Fibroblast of pulmonary artery (primary cell): Measurements from ENCODE around the gene RPS6KL1.

Source experiments
- DNase-seq: peaks from one replicate; pipeline ENCODE4 v3.0.0-alpha.2; 2010; ENCODE audit warnings: low read depth
- H3K4me3 ChIP-seq: replicated peaks from 2 replicates; pipeline ENCODE4 v1.5.1; 2011; ENCODE audit warnings: low read depth, mild to moderate bottlenecking, control low read depth, low read length, moderate library complexity
- TF ChIP-seq, protein P1 (sequence below): IDR thresholded peaks from 2 replicates; pipeline ENCODE4 v1.5.1; 2011; ENCODE audit warnings: mild to moderate bottlenecking, control low read depth, low read length, inconsistent platforms; ENCODE audit errors: missing control alignments

Gene RPS6KL1

DNA sequence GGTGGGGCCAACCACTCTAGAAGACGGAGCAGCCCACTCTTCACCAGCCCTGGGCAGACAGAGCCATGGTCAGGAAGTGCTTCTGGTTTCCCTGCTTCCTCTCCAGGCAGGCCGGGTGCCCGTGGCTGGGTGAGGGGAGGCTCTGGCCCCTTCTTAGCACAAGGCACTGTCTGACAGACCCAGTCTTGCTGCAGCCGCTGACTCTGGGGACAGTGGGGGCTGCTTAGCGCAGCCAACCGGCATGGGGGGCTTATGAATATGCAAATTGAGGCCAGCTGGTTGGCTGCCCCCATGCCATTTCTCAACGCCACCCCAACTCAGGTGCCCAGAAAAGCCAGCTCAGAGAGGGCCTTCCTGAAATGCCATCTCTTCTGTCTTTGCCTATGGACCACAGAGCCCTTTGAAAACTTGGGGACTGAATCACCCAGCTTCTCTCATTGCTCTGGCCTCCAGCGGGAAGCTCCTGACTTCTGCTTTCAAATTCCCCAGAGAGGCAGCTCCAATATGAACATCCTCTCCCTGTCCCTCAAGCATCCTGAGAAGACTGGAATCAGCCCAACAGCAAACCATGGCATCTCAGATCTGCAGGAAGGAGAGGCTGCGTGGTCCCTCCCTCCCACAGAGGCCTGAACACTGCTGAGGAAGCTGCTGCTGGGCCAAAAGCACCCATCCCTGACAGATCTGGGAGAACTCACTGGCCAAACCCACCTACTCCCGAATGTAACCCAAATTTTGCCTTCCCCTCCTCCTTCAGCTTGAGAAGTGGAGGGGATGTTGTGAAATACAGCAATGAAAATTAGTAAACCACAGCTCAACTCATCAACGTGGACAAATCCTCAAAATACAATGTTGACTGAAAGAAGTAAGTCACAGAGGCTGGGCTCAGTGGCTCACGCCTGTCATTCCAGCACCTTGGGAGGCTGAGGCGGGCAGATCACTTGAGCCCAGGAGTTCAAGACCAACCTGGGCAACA is 46.8 kb downstream of the RPS6KL1 start, which contains the start of gene PROX2:
Gene PROX2, minus strand, starts transcription at position 205 of the 973 bp plus-strand sequence. CDS start 12,311 bp downstream, outside the sequence.
- H3K4me3 ChIP-seq, result no peak within 1 kb of the TSS
- DNase-seq, result no peak
- TF ChIP-seq, protein P1, sequence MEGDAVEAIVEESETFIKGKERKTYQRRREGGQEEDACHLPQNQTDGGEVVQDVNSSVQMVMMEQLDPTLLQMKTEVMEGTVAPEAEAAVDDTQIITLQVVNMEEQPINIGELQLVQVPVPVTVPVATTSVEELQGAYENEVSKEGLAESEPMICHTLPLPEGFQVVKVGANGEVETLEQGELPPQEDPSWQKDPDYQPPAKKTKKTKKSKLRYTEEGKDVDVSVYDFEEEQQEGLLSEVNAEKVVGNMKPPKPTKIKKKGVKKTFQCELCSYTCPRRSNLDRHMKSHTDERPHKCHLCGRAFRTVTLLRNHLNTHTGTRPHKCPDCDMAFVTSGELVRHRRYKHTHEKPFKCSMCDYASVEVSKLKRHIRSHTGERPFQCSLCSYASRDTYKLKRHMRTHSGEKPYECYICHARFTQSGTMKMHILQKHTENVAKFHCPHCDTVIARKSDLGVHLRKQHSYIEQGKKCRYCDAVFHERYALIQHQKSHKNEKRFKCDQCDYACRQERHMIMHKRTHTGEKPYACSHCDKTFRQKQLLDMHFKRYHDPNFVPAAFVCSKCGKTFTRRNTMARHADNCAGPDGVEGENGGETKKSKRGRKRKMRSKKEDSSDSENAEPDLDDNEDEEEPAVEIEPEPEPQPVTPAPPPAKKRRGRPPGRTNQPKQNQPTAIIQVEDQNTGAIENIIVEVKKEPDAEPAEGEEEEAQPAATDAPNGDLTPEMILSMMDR, result no peak

DNA sequence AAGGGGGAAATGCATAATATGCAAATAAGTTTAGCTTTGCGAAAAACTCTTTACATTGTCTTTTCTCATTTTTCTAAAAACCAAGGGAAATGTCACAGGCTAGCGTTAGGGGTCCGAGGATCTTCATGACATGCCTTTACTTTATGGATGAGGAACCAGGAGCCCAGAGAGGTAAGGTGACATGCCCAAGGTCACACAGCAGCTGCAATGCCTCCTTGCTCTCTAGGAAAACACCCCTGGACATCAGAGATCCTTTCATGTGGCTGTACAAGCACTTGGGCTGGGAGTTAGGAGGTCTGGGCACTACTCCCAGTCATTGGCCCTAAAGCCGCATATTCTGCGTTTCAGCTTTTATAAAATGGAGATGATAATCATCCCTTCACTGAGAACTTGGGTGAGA is 47.9 kb downstream of the RPS6KL1 start:
- TF ChIP-seq, protein P1, result no peak
- no peak overlapping the region for H3K4me3 ChIP-seq
- DNase-seq, result no peak

DNA sequence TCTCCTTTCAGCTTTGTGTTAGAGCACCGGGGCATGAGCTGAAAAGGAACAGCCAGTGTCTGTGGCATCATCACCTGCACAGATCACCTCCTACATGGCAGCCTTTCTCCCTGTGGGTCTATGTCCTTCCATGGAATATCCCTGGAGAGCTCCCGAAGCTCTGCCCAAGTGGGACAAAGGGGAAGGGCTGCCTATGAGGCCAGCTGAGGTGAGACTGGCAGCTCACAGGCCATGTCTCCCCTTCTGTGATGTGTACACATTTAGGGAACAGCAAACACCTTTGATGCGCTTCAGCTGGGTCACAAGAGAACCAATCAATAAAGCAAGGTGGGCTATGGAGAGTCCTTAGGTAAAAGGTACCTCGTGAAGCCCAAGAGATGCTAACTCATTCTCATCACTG is 51.2 kb downstream of the RPS6KL1 start:
- no peak for DNase-seq
- no peak overlapping the region for H3K4me3 ChIP-seq
- TF ChIP-seq, protein P1, result no peak

DNA sequence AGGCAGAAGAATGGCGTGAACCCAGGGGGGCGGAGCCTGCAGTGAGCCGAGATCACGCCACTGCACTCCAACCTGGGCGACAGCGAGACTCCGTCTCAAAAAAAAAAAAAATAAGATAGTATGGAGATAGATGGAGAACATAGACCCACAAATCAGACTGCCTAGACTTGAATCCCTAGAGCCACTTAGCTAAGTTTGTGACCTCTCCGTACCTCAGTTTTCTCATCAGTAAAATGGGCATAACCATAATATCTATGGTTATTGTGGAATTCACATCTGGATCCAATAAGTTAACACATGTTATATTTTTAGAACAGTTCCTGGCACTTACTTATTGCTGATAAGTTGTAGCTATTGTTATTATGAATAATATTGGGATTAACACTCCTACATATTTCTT is 54.3 kb downstream of the RPS6KL1 start:
- no peak overlapping the region for H3K4me3 ChIP-seq
- DNase-seq, result no peak
- TF ChIP-seq, protein P1, result no peak

DNA sequence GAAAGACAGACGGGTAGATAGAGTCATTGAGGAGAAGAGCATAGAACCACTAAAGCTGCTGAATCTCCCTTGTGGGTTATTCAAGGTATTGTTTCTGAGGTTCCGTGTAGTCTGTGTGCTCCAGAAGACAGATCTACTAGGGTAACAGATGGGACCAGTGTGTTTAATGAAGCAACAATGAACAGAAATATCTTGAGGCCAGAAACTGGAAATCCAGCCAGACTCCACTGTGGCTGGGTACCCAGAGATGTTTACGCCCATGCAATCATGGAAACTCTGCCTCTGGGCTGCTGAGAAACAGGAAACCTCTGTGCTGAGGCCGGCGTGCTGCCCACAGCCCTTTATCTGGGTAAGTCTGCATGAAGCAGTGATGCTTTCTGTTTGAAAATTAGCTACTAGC is 55.4 kb downstream of the RPS6KL1 start:
- peak; percentile 50 for DNase-seq
- no peak overlapping the region for H3K4me3 ChIP-seq
- TF ChIP-seq, protein P1, result no peak

DNA sequence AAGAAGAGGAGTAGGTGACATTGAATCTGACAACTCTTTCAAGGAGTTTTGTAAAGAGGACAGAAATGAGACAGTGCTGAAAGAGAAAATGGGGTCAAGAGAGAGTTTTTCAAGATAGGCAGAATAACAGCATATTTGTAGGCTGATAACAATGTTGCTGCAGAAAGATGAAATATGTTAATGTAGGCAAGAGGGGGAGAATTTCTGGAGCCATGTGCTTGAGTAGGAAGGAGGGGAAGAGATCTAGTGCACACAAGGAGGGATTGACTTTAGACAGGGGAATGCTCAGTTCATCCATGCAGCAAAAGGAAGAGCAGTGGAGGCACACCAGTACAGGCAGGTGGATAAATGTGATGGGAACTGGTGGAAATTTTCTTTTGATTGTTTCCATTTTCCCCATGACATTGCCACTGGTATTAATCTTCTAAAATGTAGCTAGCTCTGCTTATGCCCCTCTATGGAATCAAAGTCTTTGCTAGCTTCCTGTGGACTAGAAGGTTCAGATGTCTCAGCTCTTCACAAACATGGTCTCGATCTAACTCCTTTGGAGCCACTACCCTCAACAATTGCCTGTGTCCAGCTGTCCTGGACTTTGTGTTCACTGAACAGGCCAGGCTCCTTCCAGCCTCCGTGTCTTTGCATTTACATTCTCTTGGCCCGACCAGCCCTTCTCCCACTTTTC is 56.2 kb downstream of the RPS6KL1 start:
- DNase-seq, result no peak
- no peak overlapping the region for H3K4me3 ChIP-seq
- TF ChIP-seq, protein P1, result no peak
